ENCODE data around the gene SUGP2. TPM values are rescaled to one million over a fixed set of nuclear protein-coding genes. Genes with fewer than 3 reads are reported as not detected.
A peak's percentile ranks its signal among the peaks of the same experiment; 100 is the strongest.

Gene SUGP2
- total RNA-seq, 1 experiment from 2014 or later = 95.2 TPM

DNA sequence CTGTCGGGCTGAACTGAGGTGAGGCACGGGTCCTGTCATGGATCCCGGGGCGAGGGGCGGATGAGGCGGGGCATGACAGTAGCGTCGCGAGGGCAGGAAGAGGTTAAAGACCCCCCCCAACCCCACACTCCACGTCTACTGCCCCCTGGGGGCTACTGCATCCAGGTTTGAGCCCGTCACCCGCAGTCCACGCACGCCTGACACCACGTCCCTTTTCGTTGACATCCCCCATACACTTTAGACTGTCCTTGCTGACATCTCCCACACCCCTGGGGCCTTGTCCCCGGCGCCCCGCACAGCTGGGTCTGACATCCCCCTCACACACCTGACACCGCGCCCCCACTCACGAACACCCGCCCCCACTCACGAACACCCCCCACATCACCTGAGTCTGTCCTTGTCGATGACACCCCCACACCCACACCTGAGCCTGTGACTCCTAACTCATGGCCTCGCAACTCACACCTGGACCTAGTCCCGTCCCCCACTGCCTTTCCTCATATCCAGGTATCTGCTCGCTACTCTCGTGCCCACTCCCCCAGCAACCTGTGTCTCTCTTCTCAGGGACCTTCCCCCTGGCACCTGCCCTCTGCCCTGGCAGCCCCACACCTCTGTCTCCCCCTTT lies 30.9 kb upstream of the SUGP2 start:
- Histone ChIP-seq H3K23me2 (ENCODE audit: insufficient read length, low read depth, low read length, poor library complexity, severe bottlenecking) (peaks cover 4% of the 10 kb centered on the region), H2BK120ac (ENCODE audit: low read depth, low read length, poor library complexity, severe bottlenecking) (no peak overlapping the region), H2BK5ac (ENCODE audit: insufficient read length, low read length) (no peak overlapping the region), H3K4ac (ENCODE audit: low read depth, low read length) (no peak overlapping the region), H3K14ac (ENCODE audit: insufficient read depth, low read length) (no peak overlapping the region), H4K20me1 (ENCODE audit: control insufficient read depth, insufficient read depth, insufficient read length) (no peaks in the 10 kb centered on the region), H4K5ac (ENCODE audit: insufficient read length, low read depth, low read length) (no peak overlapping the region), H2BK20ac (ENCODE audit: low read depth, low read length, poor library complexity, severe bottlenecking) (no peak overlapping the region), H3K56ac (ENCODE audit: insufficient read length, low read depth, low read length) (no peak overlapping the region), H2AK5ac (ENCODE audit: insufficient read length, low read length) (no peak overlapping the region), H3K4me2 (ENCODE audit: insufficient read depth, insufficient read length, low read length) (peak overlapping the region; percentile 38), H3K9me3 (ENCODE audit: control insufficient read depth, low read depth, low read length) (no peaks in the 10 kb centered on the region), H3K18ac (ENCODE audit: insufficient read length, low read depth, low read length) (no peak overlapping the region), H4K8ac (replicated peaks; ENCODE audit: insufficient read length, low read depth, low read length) (no peak overlapping the region), H2AFZ (ENCODE audit: low read length) (no peak overlapping the region), H2BK12ac (ENCODE audit: insufficient read length, low read depth, low read length) (no peak overlapping the region), H3K4me1 (ENCODE audit: insufficient read depth, low read length) (peaks cover 3% of the 10 kb centered on the region; the same call in 1 of the 2 replicates), H3T11ph (ENCODE audit: low read length) (no peak overlapping the region), H3K27ac (ENCODE audit: insufficient read length, low read depth, low read length) (no peak overlapping the region), H3K23ac (ENCODE audit: insufficient read length, low read depth, low read length) (no peak overlapping the region), H2BK15ac (ENCODE audit: low read depth, low read length) (no peak overlapping the region), H3K9ac (ENCODE audit: extremely low read depth, insufficient read length, low read length) (no peak overlapping the region), H4K91ac (ENCODE audit: insufficient read length, low read depth, low read length) (no peak overlapping the region), H3K27me3 (ENCODE audit: insufficient read depth, low read length) (peaks cover 11% of the 10 kb centered on the region; the same call in 1 of the 2 replicates), H3K79me2 (ENCODE audit: insufficient read depth, low read length) (no peaks in the 10 kb centered on the region), H3K79me1 (ENCODE audit: insufficient read depth, low read depth, low read length, poor library complexity, severe bottlenecking) (no peaks in the 10 kb centered on the region)
- Mint-ChIP-seq H3K27me3 (ENCODE audit: low read depth) (peaks cover 49% of the 10 kb centered on the region), H3K9me3 (no peaks in the 10 kb centered on the region; a peak in 1 of 5 replicates), H3K27ac (no peak overlapping the region), H3K36me3 (ENCODE audit: insufficient read depth in 1 of 3, low read depth in 3 of 3) (peaks cover 5 to 16% (median 8%) of the 10 kb centered on the region in 3 experiments; a peak in 6 of 7 replicates), H3K4me1 (peaks cover 20 to 21% of the 10 kb centered on the region in 2 experiments), H3K4me3 (peak overlapping the region; percentile 62 to 84)
- DNase-seq = no peak
- no CpG with 5 or more reads among the region's 29 CpGs for WGBS (ENCODE audit: extremely low coverage, insufficient read length, low lambda C conversion rate)
- TF ChIP-seq, protein P1, sequence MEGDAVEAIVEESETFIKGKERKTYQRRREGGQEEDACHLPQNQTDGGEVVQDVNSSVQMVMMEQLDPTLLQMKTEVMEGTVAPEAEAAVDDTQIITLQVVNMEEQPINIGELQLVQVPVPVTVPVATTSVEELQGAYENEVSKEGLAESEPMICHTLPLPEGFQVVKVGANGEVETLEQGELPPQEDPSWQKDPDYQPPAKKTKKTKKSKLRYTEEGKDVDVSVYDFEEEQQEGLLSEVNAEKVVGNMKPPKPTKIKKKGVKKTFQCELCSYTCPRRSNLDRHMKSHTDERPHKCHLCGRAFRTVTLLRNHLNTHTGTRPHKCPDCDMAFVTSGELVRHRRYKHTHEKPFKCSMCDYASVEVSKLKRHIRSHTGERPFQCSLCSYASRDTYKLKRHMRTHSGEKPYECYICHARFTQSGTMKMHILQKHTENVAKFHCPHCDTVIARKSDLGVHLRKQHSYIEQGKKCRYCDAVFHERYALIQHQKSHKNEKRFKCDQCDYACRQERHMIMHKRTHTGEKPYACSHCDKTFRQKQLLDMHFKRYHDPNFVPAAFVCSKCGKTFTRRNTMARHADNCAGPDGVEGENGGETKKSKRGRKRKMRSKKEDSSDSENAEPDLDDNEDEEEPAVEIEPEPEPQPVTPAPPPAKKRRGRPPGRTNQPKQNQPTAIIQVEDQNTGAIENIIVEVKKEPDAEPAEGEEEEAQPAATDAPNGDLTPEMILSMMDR (conservative IDR thresholded peaks at IDR 0.05) = peak; percentile 28; the same call in 1 of the 3 replicates
